Liver (tissue), 9 donors: Measurements from ENCODE around the gene MYO5C. TPM values are rescaled to one million over a fixed set of nuclear protein-coding genes. Genes with fewer than 3 reads are reported as not detected.

Source experiments
- DNase-seq: peaks from one replicate; pipeline ENCODE4 v3.0.0-alpha.2; 2017; ENCODE audit warnings: low spot score
- H3K27ac ChIP-seq, 2 donors: one replicate each; pipeline ENCODE4 v1.7.0; 2013; ENCODE audit warnings: inconsistent platforms in 2 of 2, low read length in 2 of 2, control low read depth in 1 of 2, low read depth in 1 of 2, mild to moderate bottlenecking in 1 of 2
- H3K27me3 ChIP-seq, 4 donors: one replicate each; pipeline versions ENCODE4 v1.6.1 to v1.7.0; 2013; ENCODE audit warnings: low read length in 3 of 4, inconsistent platforms in 1 of 4, mild to moderate bottlenecking in 1 of 4, moderate library complexity in 1 of 4; ENCODE audit not compliant: control insufficient read depth in 4 of 4, insufficient read depth in 4 of 4
- H3K36me3 ChIP-seq, 4 donors: one replicate each; pipeline versions ENCODE4 v1.6.1 to v1.7.0; 2013; ENCODE audit warnings: low read length in 3 of 4, mild to moderate bottlenecking in 3 of 4, low read depth in 1 of 4, moderate library complexity in 1 of 4; ENCODE audit not compliant: control insufficient read depth in 4 of 4, insufficient read depth in 3 of 4
- H3K4me1 ChIP-seq, 4 donors: one replicate each; pipeline versions ENCODE4 v1.6.1 to v1.7.0; 2013; ENCODE audit warnings: low read length in 3 of 4, mild to moderate bottlenecking in 3 of 4, moderate library complexity in 1 of 4; ENCODE audit not compliant: control insufficient read depth in 4 of 4, insufficient read depth in 4 of 4
- H3K4me3 ChIP-seq, 3 donors: one replicate each; pipeline versions ENCODE4 v1.6.1 to v1.7.0; 2013; ENCODE audit warnings: low read length in 3 of 3, control low read depth in 1 of 3, low read depth in 1 of 3, mild to moderate bottlenecking in 1 of 3
- H3K9ac ChIP-seq, 2 donors: one replicate each; pipeline ENCODE4 v1.7.0; 2013; ENCODE audit warnings: low read length in 2 of 2, mild to moderate bottlenecking in 2 of 2, moderate library complexity in 2 of 2, control low read depth in 1 of 2, low read depth in 1 of 2
- H3K9me3 ChIP-seq, 4 donors: one replicate each; pipeline versions ENCODE4 v1.6.1 to v1.7.0; 2013; ENCODE audit warnings: low read length in 3 of 4; ENCODE audit not compliant: control insufficient read depth in 4 of 4
- CTCF ChIP-seq: fragments of 150-350 bp; IDR thresholded peaks from 2 replicates; pipeline ENCODE4 v1.5.1; 2017; ENCODE audit warnings: improper control_type of control experiment, low read depth, low read length; ENCODE audit not compliant: missing input control
- EGR1 ChIP-seq, 2 donors: IDR thresholded peaks; 2 replicates each; pipeline ENCODE4 v1.6.1; 2016 to 2018; ENCODE audit warnings: antibody characterized with exemption in 2 of 2, low read depth in 2 of 2
- FOXA1 ChIP-seq: IDR thresholded peaks from 2 replicates; pipeline ENCODE4 v1.6.1; 2016; ENCODE audit warnings: antibody characterized with exemption
- FOXA2 ChIP-seq: IDR thresholded peaks from 2 replicates; pipeline ENCODE4 v1.6.1; 2016; ENCODE audit warnings: antibody characterized with exemption
- GABPA ChIP-seq, 2 donors: IDR thresholded peaks in 1 of 2; conservative IDR thresholded peaks in 1 of 2; 2 replicates each; pipeline ENCODE4 v1.6.1; 2016; ENCODE audit warnings: antibody characterized with exemption in 2 of 2, mild to moderate bottlenecking in 1 of 2, moderate library complexity in 1 of 2
- HNF4A ChIP-seq, 2 donors: conservative IDR thresholded peaks; 2 replicates each; pipeline ENCODE4 v1.6.1; 2016; ENCODE audit warnings: antibody characterized with exemption in 2 of 2, mild to moderate bottlenecking in 2 of 2
- HNF4G ChIP-seq: IDR thresholded peaks from 2 replicates; pipeline ENCODE4 v1.6.1; 2016; ENCODE audit warnings: antibody characterized with exemption
- JUND ChIP-seq, 2 donors: IDR thresholded peaks; 2 replicates each; pipeline ENCODE4 v1.6.1; 2016; ENCODE audit warnings: antibody characterized with exemption in 2 of 2
- NR2F2 ChIP-seq: IDR thresholded peaks from 2 replicates; pipeline ENCODE4 v1.6.1; 2016; ENCODE audit warnings: antibody characterized with exemption
- RAD21 ChIP-seq, 2 donors: IDR thresholded peaks; 2 replicates each; pipeline ENCODE4 v1.6.1; 2016; ENCODE audit warnings: antibody characterized with exemption in 2 of 2, mild to moderate bottlenecking in 2 of 2
- REST ChIP-seq: IDR thresholded peaks from 2 replicates; pipeline ENCODE4 v1.6.1; 2016; ENCODE audit warnings: antibody characterized with exemption, mild to moderate bottlenecking
- RXRA ChIP-seq, 2 donors: IDR thresholded peaks; 2 replicates each; pipeline ENCODE4 v1.6.1; 2017 to 2018; ENCODE audit warnings: antibody characterized with exemption in 2 of 2, mild to moderate bottlenecking in 1 of 2
- SP1 ChIP-seq: IDR thresholded peaks from 2 replicates; pipeline ENCODE4 v1.6.1; 2018; ENCODE audit warnings: antibody characterized with exemption, mild to moderate bottlenecking
- TAF1 ChIP-seq: conservative IDR thresholded peaks from 2 replicates; pipeline ENCODE4 v1.6.1; 2016; ENCODE audit warnings: antibody characterized with exemption, mild to moderate bottlenecking
- YY1 ChIP-seq: IDR thresholded peaks from 2 replicates; pipeline ENCODE4 v1.6.1; 2016; ENCODE audit warnings: antibody characterized with exemption, mild to moderate bottlenecking
- ZBTB33 ChIP-seq: IDR thresholded peaks from 2 replicates; pipeline ENCODE4 v1.6.1; 2016; ENCODE audit warnings: antibody characterized with exemption
- WGBS: extraction: QIAGEN DNeasy Blood & Tissue Kit; methylation state at CpG from one replicate; pipeline ENCODE4 v1.1.7; 2013; 5-methylcytosine and 5-hydroxymethylcytosine counted together
- polyA plus RNA-seq, 2 donors: library from polyadenylated mRNA; stranded (reverse) in 1 of 2; unstranded in 1 of 2; fragments of 200-250 nt in 1 of 2; fragments of >200 nt in 1 of 2; fragmentation: Nextera tagmentation in 1 of 2; extraction: Ambion mirVana in 1 of 2; gene quantifications; one replicate each; pipeline versions ENCODE4 v1.2.1 to v1.2.3, GENCODE V29; 2013 to 2015
- total RNA-seq, 2 donors: library from RNA; depleted of rRNA; stranded (reverse); fragments of >200 nt; gene quantifications; one replicate each; pipeline ENCODE4 v1.2.3, GENCODE V29; 2014
- TF ChIP-seq, protein P1 (sequence below): IDR thresholded peaks from 2 replicates; pipeline ENCODE4 v1.6.1; 2016; ENCODE audit warnings: antibody characterized with exemption
- TF ChIP-seq, protein P2 (sequence below): IDR thresholded peaks from 2 replicates; pipeline ENCODE4 v1.6.1; 2016; ENCODE audit warnings: antibody characterized with exemption
- donor health status: healthy.
- donor health status: healthy.
- donor health status: healthy.
- donor health status: healthy.
- donor health status: healthy.

Gene MYO5C
- total and polyA plus RNA-seq, 4 donors, result 1.9 to 8.6 (median 3.0) TPM

- Histone ChIP-seq H3K27ac (peak overlapping the region; percentile 76 to 89), H3K4me1 (peaks cover 0 to 10% (median 8%) of the 10 kb centered on the region in 4 donors), H3K9me3 (no peaks in the 10 kb centered on the region), H3K27me3 (no peaks in the 10 kb centered on the region), H3K9ac (peak overlapping the region; percentile 57 to 74), H3K36me3 (no peaks in the 10 kb centered on the region), H3K4me3 (peak overlapping the region; percentile 69 to 85 (median 85))
- DNase-seq, result no peak
- TF ChIP-seq NR2F2 (no peak), RXRA (IDR thresholded peaks at IDR 0.05) (no peak), FOXA1 (no peak), HNF4G (no peak), YY1 (no peak), REST (no peak), TAF1 (no peak), ZBTB33 (no peak), EGR1 (IDR thresholded peaks at IDR 0.05; ENCODE audit: low read depth in 2 of 2) (no peak), SP1 (no peak), GABPA (IDR thresholded peaks at IDR 0.05 in 1 of 2, conservative IDR thresholded peaks at IDR 0.05 in 1 of 2) (no peak), RAD21 (IDR thresholded peaks at IDR 0.05) (no peak)
- TF ChIP-seq, protein P1, sequence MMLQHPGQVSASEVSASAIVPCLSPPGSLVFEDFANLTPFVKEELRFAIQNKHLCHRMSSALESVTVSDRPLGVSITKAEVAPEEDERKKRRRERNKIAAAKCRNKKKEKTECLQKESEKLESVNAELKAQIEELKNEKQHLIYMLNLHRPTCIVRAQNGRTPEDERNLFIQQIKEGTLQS, result no peak
- TF ChIP-seq, protein P2, sequence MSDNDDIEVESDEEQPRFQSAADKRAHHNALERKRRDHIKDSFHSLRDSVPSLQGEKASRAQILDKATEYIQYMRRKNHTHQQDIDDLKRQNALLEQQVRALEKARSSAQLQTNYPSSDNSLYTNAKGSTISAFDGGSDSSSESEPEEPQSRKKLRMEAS, result no peak
- 22% methylated on average over 10 of the region's 10 CpGs for WGBS
Observed at GRCh38 chr15:52178765-52179164, 116.8 kb downstream of the MYO5C start.

DNA sequence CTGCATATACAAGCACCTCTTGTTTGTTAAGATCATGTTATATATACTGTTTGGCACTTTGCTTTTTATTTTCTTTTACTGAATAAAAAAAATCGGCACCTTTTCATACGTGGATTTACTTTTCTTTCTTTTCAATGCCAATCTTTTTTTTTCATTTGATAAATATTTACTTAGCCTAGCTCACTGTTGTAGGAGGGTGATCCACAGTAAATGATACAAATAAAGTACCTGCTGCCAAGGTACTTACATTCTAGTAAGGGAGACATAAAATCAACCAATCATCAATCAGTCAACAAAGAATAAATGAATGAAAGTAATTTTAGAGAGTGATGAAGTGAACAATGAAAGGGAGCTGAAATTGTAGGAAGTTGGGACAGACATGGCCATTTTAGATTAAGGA lies 122.7 kb downstream of the MYO5C start:
- Histone ChIP-seq H3K36me3 (no peaks in the 10 kb centered on the region), H3K27ac (no peak overlapping the region), H3K27me3 (no peaks in the 10 kb centered on the region), H3K4me3 (no peak overlapping the region), H3K4me1 (no peaks in the 10 kb centered on the region), H3K9ac (no peak overlapping the region), H3K9me3 (no peaks in the 10 kb centered on the region)
- TF ChIP-seq RAD21 (IDR thresholded peaks at IDR 0.05) (no peak), HNF4A (conservative IDR thresholded peaks at IDR 0.05) (no peak), FOXA2 (no peak), ZBTB33 (no peak), HNF4G (no peak), JUND (IDR thresholded peaks at IDR 0.05) (no peak), CTCF (no peak), NR2F2 (no peak), GABPA (IDR thresholded peaks at IDR 0.05 in 1 of 2, conservative IDR thresholded peaks at IDR 0.05 in 1 of 2) (no peak), RXRA (IDR thresholded peaks at IDR 0.05) (no peak), SP1 (no peak), YY1 (no peak), TAF1 (no peak)
- TF ChIP-seq, protein P1, result no peak
- TF ChIP-seq, protein P2, result no peak
- no peak for DNase-seq
- 37% methylated on average over 2 of the region's 2 CpGs for WGBS
